MM.1S (cell line): ENCODE measurements around the gene DCDC2.

Source experiments
- EZH2 ChIP-seq: fragments of 300-600 bp; sonication (generic); optimal IDR thresholded peaks from 2 replicates; pipeline ENCODE3; 2017; ENCODE audit warnings: low read depth, mild to moderate bottlenecking, antibody characterized with exemption, low read length, mixed read lengths
- EZH2phosphoT487 ChIP-seq: fragments of 300-600 bp; sonication (generic); IDR thresholded peaks from 2 replicates; pipeline ENCODE4 v1.6.1; 2018; ENCODE audit warnings: antibody characterized with exemption, low read length
- TF ChIP-seq, protein P1 (sequence below): fragments of 300-600 bp; sonication (generic); IDR thresholded peaks from 2 replicates; pipeline ENCODE4 v1.5.1; 2016; ENCODE audit warnings: antibody characterized with exemption, low read length, mixed read lengths

DNA sequence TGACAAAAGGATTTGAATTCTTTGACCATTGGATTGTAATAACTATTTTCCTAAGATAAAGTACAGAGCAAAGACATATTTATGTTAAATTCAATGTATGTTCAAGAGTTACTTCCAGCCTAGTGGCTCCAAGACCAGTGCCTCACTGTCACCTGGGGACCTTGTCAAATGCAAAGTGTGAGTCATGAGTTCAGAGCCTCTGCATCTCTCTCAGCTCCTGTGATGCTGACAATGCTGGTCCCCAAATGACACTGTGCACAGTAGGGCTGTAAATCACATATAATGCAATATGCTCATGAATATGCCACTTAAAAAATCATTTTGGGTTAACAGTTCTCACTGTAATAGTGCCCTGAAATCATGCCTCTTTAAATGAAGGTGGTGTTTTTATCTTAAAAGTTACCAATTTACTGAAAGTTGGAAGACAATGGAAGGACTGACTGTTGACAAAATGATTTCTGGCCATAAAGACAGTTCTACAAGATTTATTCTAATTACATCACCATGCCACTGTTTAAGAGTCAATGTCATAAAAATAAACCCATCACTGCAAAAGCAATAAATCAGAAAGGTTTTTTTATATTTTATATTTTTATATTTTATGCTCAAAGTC lies 169.8 kb downstream of the DCDC2 start:
- TF ChIP-seq, protein P1, sequence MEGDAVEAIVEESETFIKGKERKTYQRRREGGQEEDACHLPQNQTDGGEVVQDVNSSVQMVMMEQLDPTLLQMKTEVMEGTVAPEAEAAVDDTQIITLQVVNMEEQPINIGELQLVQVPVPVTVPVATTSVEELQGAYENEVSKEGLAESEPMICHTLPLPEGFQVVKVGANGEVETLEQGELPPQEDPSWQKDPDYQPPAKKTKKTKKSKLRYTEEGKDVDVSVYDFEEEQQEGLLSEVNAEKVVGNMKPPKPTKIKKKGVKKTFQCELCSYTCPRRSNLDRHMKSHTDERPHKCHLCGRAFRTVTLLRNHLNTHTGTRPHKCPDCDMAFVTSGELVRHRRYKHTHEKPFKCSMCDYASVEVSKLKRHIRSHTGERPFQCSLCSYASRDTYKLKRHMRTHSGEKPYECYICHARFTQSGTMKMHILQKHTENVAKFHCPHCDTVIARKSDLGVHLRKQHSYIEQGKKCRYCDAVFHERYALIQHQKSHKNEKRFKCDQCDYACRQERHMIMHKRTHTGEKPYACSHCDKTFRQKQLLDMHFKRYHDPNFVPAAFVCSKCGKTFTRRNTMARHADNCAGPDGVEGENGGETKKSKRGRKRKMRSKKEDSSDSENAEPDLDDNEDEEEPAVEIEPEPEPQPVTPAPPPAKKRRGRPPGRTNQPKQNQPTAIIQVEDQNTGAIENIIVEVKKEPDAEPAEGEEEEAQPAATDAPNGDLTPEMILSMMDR, result no peak
- TF ChIP-seq EZH2 (no peak), EZH2phosphoT487 (no peak)
